GM18909 (cell line): ENCODE results near the gene SLC9A2.

Experiments used
- ATAC-seq: cut with Tn5 transposase; IDR thresholded peaks from one replicate; pipeline ENCODE4 v1.9.1; 2021; ENCODE audit warnings: mild to moderate bottlenecking; ENCODE audit not compliant: unreplicated experiment, poor library complexity

The SLC9A2 gene

DNA sequence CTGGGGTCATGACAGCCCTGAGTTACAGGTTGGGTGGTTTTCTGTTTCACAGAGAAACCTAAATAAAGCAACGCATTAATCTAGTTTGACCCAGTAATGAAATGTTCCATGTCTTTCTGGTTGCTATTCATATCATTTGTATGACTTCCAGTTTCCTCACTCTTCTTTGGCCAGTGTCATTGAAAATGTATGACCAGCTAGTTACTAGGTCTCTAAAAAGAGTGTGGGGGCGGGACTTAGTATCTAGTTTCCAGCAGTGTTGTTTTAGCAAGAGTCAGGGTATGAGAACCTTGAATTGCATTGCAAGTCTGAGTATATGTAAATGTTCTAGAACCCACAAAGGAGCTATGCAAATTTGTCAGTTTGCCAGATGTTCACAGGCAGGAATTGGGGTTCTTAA is 47.7 kb downstream of the SLC9A2 start:
- ATAC-seq, result no peak

DNA sequence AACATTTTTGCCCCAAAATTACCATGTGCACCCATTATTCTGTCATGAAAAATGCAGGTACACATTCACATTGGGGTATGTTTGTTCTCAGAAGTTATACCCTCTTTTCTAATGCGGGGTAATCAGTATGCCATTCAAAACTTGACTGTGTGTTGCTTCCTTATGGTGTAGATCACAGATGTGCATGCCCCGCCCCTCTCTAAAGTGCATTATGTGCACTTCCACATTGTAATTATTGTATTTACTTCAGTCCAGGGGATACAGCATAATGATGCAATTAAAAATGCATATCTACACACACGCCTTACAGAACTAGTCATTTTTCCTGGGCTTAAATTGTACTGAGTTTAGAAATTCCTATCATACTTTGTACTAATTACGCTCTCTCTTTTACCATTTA is 48.8 kb downstream of the SLC9A2 start:
- ATAC-seq, result no peak

DNA sequence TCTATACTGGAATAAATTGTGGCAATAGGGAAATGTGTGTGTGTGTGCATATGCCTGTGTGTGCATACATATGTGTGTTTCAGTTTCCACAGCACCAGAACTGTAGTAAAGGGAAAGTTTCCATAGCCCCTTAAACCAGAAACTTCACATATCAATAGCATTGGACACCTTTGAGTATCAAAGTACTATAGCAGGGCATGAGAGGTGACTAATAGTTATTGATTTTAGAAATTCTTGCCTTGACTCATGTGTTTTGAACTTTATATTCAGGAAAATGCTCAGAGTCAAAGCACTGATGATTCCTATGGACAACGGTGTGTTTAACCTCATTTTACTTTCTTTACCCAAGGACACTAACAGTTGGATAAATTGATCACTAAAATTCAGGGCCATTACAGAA is 50.0 kb downstream of the SLC9A2 start:
- ATAC-seq, result no peak

- ATAC-seq, result no peak
These were observed 52.9 kb downstream of the SLC9A2 start for GRCh38 chr2:102672107-102672776.

GRCh38 chr2:102674370-102674769 is 55.0 kb downstream of the SLC9A2 start:
- no peak for ATAC-seq

DNA sequence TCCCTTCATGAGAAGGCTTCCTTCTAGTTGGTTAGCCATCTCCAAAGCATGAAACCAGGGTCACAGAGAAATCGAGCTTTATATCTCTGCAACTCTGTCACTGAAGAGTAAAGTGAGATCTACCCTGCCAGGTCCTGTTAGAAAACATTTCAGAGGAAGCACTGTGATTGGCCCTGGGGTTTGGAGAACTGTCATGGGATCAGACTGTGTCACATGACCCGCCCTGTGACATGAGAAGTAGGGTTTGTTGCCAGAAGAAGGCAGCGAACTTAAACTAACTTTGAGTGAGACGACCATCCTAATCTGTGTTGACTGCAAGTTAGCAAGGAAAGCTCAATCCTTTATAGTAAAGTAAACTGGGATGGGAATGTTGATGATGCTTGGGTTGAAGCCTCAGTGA is 55.5 kb downstream of the SLC9A2 start:
- no peak for ATAC-seq

- no peak for ATAC-seq
These were observed 58.2 kb downstream of the SLC9A2 start for GRCh38 chr2:102677244-102678215.

DNA sequence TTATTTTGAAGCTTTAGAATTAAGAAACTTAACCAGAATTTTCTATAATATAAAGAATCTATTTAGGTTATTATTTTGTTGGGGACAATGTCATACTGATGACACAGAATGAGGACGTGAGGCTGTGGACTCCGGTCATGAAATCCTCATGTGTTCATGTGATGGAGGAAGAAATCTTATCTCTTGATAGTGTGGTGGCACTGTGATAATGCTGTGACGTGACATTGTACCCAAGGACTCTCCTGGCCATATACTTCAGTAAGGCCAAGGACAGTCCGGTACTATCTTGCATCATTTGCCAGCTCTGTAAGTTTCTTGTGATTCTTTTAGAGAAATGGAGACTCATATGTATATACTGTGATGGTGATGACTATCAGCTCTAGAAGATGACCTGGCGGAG is 59.1 kb downstream of the SLC9A2 start:
- ATAC-seq, result no peak

DNA sequence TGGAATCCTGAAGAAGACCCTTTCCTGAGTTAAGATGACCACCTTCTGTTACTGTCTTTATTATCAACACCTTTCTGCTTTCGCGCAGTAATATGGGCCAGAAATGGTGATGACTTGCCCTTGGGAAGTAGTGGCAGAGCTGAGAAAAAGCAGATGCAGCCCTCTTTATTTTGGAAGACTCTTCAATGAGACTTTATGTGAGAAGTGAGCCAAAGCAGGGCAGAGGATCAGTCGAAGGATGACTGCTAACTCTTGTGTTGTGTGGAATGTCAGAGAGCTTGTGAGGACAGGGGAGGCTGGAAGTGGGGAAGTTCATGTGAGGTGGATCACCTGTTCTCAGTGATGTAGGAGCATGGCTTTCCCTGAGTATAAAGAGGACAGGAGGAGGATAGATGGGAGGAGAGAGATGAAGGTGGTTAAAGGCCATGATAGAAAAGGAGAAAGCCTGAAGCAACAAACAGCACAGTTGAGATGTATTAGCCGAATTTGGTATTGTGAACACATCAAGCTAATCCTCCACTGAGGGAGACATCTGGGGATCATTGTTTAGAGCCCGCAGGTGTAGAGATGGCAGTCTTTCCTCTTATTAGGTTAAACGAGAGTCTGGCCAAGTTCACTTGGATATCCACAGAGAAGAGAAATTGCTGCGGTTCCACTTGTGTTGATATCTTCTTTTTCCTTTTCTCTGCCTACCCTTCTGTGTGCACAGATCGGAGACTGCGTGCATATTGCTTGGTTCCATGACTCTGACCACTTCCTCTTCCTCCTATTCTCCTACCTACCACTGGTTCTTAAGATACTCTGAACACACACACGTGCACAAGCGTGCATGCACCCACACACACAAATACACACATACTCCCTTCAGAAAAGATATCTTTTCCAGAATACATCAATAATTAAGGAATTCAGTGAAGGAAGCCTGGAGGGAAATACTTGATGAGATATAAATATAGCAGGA is 67.4 kb downstream of the SLC9A2 start:
- ATAC-seq, result peak; percentile 84

GRCh38 chr2:102690012-102690411 is 70.7 kb downstream of the SLC9A2 start:
- ATAC-seq, result no peak

GRCh38 chr2:102696463-102696862 is 77.1 kb downstream of the SLC9A2 start:
- no peak for ATAC-seq

- no peak for ATAC-seq
These were observed 79.2 kb downstream of the SLC9A2 start for GRCh38 chr2:102698369-102699111.

GRCh38 chr2:102703305-102703704 is 84.0 kb downstream of the SLC9A2 start:
- no peak for ATAC-seq

DNA sequence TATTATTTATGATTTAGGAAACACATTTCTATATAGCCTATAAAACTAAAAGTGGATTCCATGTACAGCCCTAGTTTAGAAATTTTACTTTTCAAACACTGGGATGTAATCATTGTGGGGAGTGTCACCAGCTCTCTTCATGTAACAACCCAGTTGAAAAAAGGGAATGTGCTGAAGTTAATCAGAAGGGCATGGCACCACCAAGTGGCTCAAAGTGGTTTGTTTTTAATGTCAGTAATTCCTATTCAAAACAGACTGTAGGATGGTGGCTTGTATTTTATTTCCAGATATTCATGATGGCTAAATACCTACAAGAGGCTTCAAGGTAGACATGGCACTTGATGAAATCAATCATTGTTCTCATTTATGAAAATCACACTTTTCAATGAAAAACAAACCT is 84.4 kb downstream of the SLC9A2 start:
- ATAC-seq, result no peak

GRCh38 chr2:102704531-102704930 is 85.2 kb downstream of the SLC9A2 start:
- no peak for ATAC-seq

DNA sequence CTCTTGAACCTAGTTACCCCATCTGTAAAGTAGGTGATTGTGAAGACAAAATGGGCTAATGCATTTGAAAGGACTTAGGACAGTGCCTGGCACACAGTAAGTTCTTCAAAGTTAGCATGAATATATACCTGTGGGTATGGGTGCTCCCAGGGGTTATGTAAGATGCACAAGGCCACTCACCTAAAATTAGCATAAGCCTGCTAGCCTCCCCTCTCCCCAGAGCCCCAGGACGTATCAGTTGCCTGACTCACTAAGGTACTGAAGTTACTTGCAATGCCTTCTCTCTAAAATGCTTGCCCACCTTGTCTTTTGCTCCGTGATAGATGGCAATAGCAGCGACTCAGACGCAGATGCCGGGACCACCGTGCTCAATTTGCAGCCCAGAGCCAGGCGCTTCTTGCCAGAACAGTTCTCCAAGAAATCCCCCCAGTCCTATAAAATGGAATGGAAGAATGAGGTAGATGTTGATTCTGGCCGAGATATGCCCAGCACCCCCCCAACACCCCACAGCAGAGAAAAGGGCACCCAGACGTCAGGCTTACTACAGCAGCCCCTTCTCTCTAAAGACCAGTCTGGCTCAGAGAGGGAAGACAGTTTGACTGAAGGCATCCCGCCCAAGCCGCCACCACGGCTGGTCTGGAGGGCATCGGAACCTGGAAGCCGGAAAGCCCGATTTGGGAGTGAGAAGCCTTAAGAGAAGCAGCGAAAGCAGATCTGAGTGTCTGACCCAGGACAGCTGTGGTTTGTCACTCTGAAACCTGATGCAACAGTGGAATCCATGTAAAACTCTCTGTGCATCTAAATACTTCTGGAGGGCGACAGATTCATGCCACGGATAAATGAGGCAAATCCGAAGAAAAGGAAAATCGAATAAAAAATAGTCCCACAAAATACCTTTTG is 88.7 kb downstream of the SLC9A2 start:
- no peak for ATAC-seq

DNA sequence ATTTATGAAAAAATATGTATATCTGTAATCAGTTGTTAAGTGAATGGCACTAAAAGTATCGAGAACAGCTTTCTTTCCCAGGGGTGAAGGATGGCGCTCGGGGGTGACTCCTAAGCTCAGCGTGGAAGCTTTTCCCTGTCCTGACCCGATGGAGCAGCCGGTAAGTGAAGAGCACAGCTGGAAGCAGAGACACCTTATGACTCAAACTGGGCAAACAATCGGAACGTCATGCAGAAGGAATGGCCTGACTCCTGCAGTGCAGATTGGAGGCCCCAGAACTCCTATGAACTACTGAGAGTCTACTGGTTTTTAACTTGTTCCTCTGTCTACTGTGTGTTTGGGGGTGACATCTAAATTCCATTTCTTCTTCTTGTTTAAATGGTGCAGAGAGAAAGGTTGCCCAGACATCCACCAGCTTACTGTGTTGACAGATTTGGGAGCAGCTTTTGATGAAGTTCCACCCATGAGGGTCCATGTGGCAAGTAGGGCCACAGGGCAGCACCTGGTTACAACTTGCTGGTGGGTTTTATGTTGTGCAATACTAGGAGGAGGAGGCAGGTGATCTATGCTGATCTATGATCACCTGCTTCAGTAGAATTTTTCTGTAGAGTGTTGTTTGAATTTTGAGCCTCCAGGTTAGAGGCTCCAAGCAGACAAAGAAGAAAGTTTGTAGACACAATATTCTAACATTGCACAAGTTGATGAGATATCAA is 89.7 kb downstream of the SLC9A2 start:
- ATAC-seq, result no peak

- ATAC-seq, result no peak
These were observed 98.1 kb downstream of the SLC9A2 start for GRCh38 chr2:102717308-102718018.
